K562 (cell line): ENCODE measurements around the gene KCP. TPM values are rescaled to one million over a fixed set of nuclear protein-coding genes. Genes with fewer than 3 reads are reported as not detected.

Source experiments
- ETV5 ChIP-seq: sonication (generic); formaldehyde crosslinking; IDR thresholded peaks from 2 replicates; pipeline ENCODE4 v1.4.0; 2020; ENCODE audit warnings: low read depth, mild to moderate bottlenecking, missing genetic modification reagents
- HDAC8 ChIP-seq: fragments of 450-650 bp; IDR thresholded peaks from 2 replicates; pipeline ENCODE4 v1.6.1; 2016; ENCODE audit warnings: mild to moderate bottlenecking, missing genetic modification characterization, moderate library complexity, missing compliant biosample characterization
- MAZ ChIP-seq, 2 experiments: fragments of 450-650 bp in 1 of 2; sonication (generic) in 1 of 2; formaldehyde crosslinking; IDR thresholded peaks in 1 of 2; conservative IDR thresholded peaks in 1 of 2; 2 replicates each; pipeline versions ENCODE4 v1.4.0 to v1.5.0; 2020; ENCODE audit warnings: mild to moderate bottlenecking in 1 of 2, missing genetic modification reagents in 1 of 2
- NR2C2 ChIP-seq, 2 experiments: fragments of 200-800 bp in 1 of 2; sonication (Bioruptor generic) in 1 of 2; sonication (generic) in 1 of 2; formaldehyde crosslinking in 1 of 2; IDR thresholded peaks; 2 replicates each; pipeline versions ENCODE4 v1.6.1 to v1.8.0; 2016 to 2022; ENCODE audit warnings: mild to moderate bottlenecking in 1 of 2, missing compliant biosample characterization in 1 of 2, missing genetic modification characterization in 1 of 2, missing genetic modification reagents in 1 of 2
- POLR2A ChIP-seq: fragments of 450-650 bp; conservative IDR thresholded peaks from 2 replicates; pipeline ENCODE4 v1.6.1; 2016
- RHOXF2B ChIP-seq: fragments of 250-450 bp; sonication (Bioruptor Pico); conservative IDR thresholded peaks from 2 replicates; pipeline ENCODE4 v1.5.1; 2021
- SMARCA4 ChIP-seq: fragments of 450-650 bp; IDR thresholded peaks from 2 replicates; pipeline ENCODE4 v1.6.1; 2016
- SMARCA5 ChIP-seq: fragments of 450-650 bp; IDR thresholded peaks from 2 replicates; pipeline ENCODE4 v1.6.1; 2016
- SRSF9 ChIP-seq: fragments of 200-400 bp; formaldehyde crosslinking; IDR thresholded peaks from 2 replicates; pipeline ENCODE4 v1.6.1; 2017; ENCODE audit warnings: low read depth, low read length, borderline replicate concordance
- TAF1 ChIP-seq: IDR thresholded peaks from 2 replicates; pipeline ENCODE4 v1.6.1; 2011; ENCODE audit warnings: mild to moderate bottlenecking, low read length, moderate library complexity; ENCODE audit not compliant: insufficient read depth, control insufficient read depth, severe bottlenecking; ENCODE audit errors: extremely low read depth
- THAP7 ChIP-seq: fragments of 250-450 bp; sonication (Bioruptor Pico); IDR thresholded peaks from 2 replicates; pipeline ENCODE4 v1.5.0; 2021
- TRIM24 ChIP-seq, 2 experiments: fragments of 450-650 bp; IDR thresholded peaks; 2 replicates each; pipeline ENCODE4 v1.6.1; 2016
- ZFP36 ChIP-seq: fragments of 150-350 bp; IDR thresholded peaks from 2 replicates; pipeline ENCODE4 v1.6.1; 2018; ENCODE audit warnings: low read length, low read depth; ENCODE audit not compliant: partially characterized antibody
- ZNF324 ChIP-seq: fragments of 250-450 bp; sonication (Bioruptor Pico); IDR thresholded peaks from 2 replicates; pipeline ENCODE4 v1.4.0; 2020; ENCODE audit warnings: mild to moderate bottlenecking
- ZZZ3 ChIP-seq: fragments of 450-650 bp; IDR thresholded peaks from 2 replicates; pipeline ENCODE4 v1.6.1; 2016; ENCODE audit warnings: antibody characterized with exemption, mild to moderate bottlenecking, moderate library complexity
- polyA plus RNA-seq, 8 experiments: library from polyadenylated mRNA; depleted of rRNA in 4 of 8; stranded (reverse) in 5 of 8; unstranded in 3 of 8; fragments of >200 nt; fragmentation: Nextera tagmentation in 2 of 8; fragmentation: Illumina TruSeq in 1 of 8; extraction: Ambion mirVana in 2 of 8; extraction: Trizol in 1 of 8; gene quantifications; 2 replicates each; pipeline versions ENCODE4 v1.2.1 to v1.2.3, GENCODE V29; 2011 to 2014; ENCODE audit warnings: inconsistent platforms in 1 of 8, missing spikeins in 1 of 8
- total RNA-seq, 7 experiments: library from RNA; depleted of rRNA in 6 of 7; stranded (reverse); fragments of >200 nt in 6 of 7; fragmentation: Illumina TruSeq in 2 of 7; extraction: Trizol in 2 of 7; gene quantifications; 2 replicates each; pipeline versions ENCODE4 v1.2.1 to v1.2.3, GENCODE V29; 2011 to 2021; ENCODE audit warnings: low replicate concordance in 1 of 7
- TF ChIP-seq, protein P1 (sequence below): fragments of 450-650 bp; IDR thresholded peaks from 2 replicates; pipeline ENCODE4 v1.6.1; 2016; ENCODE audit warnings: mild to moderate bottlenecking, moderate library complexity

Gene KCP
- total and polyA plus RNA-seq, 9 of the 15 experiments (the other 6 are each of a cell fraction or from before 2014, with no cell fraction given): 0.06 to 0.17 (median 0.12) TPM; not detected in 3

DNA sequence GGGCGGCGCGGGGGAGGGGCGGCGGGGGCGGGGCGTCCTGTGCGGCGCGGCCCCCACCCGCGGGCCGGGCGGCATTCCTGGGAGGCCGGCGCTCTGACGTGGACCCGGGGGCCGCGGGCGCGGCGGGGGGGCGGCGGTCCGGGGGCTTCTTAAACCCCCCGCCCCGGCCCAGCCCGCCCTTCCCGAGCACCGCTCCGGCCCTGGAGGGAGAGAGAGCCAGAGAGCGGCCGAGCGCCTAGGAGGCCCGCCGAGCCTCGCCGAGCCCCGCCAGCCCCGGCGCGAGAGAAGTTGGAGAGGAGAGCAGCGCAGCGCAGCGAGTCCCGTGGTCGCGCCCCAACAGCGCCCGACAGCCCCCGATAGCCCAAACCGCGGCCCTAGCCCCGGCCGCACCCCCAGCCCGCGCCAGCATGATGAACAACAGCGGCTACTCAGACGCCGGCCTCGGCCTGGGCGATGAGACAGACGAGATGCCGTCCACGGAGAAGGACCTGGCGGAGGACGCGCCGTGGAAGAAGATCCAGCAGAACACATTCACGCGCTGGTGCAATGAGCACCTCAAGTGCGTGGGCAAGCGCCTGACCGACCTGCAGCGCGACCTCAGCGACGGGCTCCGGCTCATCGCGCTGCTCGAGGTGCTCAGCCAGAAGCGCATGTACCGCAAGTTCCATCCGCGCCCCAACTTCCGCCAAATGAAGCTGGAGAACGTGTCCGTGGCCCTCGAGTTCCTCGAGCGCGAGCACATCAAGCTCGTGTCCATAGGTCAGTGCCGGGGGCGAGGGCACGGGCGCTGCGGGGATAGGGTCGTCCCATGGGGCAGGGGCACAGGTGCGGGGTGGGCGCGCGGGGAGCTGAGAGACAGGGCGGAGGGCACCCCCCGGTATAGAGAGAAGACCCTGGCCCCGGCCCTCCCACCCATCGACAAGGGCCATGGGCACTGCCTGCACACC, 80.0 kb downstream of the KCP start, which contains the start of gene FLNC (continued):
- TF ChIP-seq, protein P1, sequence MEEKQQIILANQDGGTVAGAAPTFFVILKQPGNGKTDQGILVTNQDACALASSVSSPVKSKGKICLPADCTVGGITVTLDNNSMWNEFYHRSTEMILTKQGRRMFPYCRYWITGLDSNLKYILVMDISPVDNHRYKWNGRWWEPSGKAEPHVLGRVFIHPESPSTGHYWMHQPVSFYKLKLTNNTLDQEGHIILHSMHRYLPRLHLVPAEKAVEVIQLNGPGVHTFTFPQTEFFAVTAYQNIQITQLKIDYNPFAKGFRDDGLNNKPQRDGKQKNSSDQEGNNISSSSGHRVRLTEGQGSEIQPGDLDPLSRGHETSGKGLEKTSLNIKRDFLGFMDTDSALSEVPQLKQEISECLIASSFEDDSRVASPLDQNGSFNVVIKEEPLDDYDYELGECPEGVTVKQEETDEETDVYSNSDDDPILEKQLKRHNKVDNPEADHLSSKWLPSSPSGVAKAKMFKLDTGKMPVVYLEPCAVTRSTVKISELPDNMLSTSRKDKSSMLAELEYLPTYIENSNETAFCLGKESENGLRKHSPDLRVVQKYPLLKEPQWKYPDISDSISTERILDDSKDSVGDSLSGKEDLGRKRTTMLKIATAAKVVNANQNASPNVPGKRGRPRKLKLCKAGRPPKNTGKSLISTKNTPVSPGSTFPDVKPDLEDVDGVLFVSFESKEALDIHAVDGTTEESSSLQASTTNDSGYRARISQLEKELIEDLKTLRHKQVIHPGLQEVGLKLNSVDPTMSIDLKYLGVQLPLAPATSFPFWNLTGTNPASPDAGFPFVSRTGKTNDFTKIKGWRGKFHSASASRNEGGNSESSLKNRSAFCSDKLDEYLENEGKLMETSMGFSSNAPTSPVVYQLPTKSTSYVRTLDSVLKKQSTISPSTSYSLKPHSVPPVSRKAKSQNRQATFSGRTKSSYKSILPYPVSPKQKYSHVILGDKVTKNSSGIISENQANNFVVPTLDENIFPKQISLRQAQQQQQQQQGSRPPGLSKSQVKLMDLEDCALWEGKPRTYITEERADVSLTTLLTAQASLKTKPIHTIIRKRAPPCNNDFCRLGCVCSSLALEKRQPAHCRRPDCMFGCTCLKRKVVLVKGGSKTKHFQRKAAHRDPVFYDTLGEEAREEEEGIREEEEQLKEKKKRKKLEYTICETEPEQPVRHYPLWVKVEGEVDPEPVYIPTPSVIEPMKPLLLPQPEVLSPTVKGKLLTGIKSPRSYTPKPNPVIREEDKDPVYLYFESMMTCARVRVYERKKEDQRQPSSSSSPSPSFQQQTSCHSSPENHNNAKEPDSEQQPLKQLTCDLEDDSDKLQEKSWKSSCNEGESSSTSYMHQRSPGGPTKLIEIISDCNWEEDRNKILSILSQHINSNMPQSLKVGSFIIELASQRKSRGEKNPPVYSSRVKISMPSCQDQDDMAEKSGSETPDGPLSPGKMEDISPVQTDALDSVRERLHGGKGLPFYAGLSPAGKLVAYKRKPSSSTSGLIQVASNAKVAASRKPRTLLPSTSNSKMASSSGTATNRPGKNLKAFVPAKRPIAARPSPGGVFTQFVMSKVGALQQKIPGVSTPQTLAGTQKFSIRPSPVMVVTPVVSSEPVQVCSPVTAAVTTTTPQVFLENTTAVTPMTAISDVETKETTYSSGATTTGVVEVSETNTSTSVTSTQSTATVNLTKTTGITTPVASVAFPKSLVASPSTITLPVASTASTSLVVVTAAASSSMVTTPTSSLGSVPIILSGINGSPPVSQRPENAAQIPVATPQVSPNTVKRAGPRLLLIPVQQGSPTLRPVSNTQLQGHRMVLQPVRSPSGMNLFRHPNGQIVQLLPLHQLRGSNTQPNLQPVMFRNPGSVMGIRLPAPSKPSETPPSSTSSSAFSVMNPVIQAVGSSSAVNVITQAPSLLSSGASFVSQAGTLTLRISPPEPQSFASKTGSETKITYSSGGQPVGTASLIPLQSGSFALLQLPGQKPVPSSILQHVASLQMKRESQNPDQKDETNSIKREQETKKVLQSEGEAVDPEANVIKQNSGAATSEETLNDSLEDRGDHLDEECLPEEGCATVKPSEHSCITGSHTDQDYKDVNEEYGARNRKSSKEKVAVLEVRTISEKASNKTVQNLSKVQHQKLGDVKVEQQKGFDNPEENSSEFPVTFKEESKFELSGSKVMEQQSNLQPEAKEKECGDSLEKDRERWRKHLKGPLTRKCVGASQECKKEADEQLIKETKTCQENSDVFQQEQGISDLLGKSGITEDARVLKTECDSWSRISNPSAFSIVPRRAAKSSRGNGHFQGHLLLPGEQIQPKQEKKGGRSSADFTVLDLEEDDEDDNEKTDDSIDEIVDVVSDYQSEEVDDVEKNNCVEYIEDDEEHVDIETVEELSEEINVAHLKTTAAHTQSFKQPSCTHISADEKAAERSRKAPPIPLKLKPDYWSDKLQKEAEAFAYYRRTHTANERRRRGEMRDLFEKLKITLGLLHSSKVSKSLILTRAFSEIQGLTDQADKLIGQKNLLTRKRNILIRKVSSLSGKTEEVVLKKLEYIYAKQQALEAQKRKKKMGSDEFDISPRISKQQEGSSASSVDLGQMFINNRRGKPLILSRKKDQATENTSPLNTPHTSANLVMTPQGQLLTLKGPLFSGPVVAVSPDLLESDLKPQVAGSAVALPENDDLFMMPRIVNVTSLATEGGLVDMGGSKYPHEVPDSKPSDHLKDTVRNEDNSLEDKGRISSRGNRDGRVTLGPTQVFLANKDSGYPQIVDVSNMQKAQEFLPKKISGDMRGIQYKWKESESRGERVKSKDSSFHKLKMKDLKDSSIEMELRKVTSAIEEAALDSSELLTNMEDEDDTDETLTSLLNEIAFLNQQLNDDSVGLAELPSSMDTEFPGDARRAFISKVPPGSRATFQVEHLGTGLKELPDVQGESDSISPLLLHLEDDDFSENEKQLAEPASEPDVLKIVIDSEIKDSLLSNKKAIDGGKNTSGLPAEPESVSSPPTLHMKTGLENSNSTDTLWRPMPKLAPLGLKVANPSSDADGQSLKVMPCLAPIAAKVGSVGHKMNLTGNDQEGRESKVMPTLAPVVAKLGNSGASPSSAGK: peak; percentile 92
- TF ChIP-seq SRSF9 (no peak), ETV5 (peak; percentile 39; the same call in 1 of the 2 replicates), SMARCA4 (peak; percentile 48), HDAC8 (tag) (no peak), ZNF324 (no peak), THAP7 (CRISPR knock-in tag) (no peak), NR2C2 (CRISPR knock-in tag; IDR thresholded peaks at IDR 0.05) (no peak), NR2C2 (tag; IDR thresholded peaks at IDR 0.05) (no peak), POLR2A (peak; percentile 73; the same call in 1 of the 2 replicates), RHOXF2B (no peak), MAZ (CRISPR knock-in tag; conservative IDR thresholded peaks at IDR 0.05 in 1 of 2, IDR thresholded peaks at IDR 0.05 in 1 of 2) (peak; percentile 69 to 72), ZFP36 (no peak), ZZZ3 (no peak), SMARCA5 (peak; percentile 81), TRIM24 (IDR thresholded peaks at IDR 0.05) (0 out of 4 replicates have a peak, but pooled peaks of 1 of the 2 experiments have one; percentile 32), TAF1 (peak; percentile 71)
